ENCODE measurements around the gene TNNI3K. TPM values are rescaled to one million over a fixed set of nuclear protein-coding genes. Genes with fewer than 3 reads are reported as not detected.

TNNI3K gene
- polyA plus RNA-seq, 1 of the 3 experiments (the other 2 are of a cell fraction) = 0.31 TPM

DNA sequence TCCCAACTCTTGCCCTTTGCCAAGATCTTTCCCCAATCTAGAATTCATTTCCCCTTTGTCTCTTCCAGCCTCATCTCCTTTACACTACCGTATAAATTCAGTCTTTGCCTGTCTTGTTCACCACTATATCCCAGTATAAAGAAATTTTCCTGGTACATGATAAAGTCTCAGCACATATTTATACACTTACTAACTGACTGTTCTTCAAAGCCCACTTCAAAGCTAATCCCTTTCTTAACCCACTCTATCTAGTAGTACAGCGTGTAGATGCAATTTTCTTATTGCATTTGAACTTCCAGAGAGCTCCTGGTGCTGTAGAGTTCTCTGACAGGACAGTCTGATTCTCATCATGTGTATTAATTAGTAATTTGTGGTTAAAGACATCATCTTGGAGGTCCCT lies 199.1 kb downstream of the TNNI3K start:
- no peak for DNase-seq
- no peaks in the 10 kb centered on the region for H4K20me1 ChIP-seq (ENCODE audit: insufficient read depth)
- 40% methylated on average over 2 of the region's 2 CpGs for WGBS (ENCODE audit: low lambda C conversion rate)
- no peaks in the 10 kb centered on the region for H3F3A ChIP-seq (replicated peaks; ENCODE audit: insufficient read depth)
- TF ChIP-seq NRF1 (IDR thresholded peaks at IDR 0.05; ENCODE audit: low read depth, low read length) = no peak
- TF ChIP-seq TCF12 (IDR thresholded peaks at IDR 0.05) = no peak
- no peak for TF ChIP-seq ELF1 (IDR thresholded peaks at IDR 0.05)
- TF ChIP-seq FOXM1 (IDR thresholded peaks at IDR 0.05; ENCODE audit: low read depth) = no peak
- TF ChIP-seq, protein P1, sequence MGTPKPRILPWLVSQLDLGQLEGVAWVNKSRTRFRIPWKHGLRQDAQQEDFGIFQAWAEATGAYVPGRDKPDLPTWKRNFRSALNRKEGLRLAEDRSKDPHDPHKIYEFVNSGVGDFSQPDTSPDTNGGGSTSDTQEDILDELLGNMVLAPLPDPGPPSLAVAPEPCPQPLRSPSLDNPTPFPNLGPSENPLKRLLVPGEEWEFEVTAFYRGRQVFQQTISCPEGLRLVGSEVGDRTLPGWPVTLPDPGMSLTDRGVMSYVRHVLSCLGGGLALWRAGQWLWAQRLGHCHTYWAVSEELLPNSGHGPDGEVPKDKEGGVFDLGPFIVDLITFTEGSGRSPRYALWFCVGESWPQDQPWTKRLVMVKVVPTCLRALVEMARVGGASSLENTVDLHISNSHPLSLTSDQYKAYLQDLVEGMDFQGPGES (IDR thresholded peaks at IDR 0.05; ENCODE audit: low read depth, low read length) = no peak
- no peak for TF ChIP-seq MEF2A (IDR thresholded peaks at IDR 0.05; ENCODE audit: borderline replicate concordance, low read depth)
- TF ChIP-seq YY1 (IDR thresholded peaks at IDR 0.05; ENCODE audit: low read depth) = no peak
- TF ChIP-seq MXI1 (IDR thresholded peaks at IDR 0.05; ENCODE audit: low read depth, low read length) = no peak
- no peak for TF ChIP-seq USF2 (IDR thresholded peaks at IDR 0.05; ENCODE audit: borderline replicate concordance, low read depth, low read length)
- TF ChIP-seq RAD21 (IDR thresholded peaks at IDR 0.05; ENCODE audit: low read length) = no peak
- TF ChIP-seq RFX5 (IDR thresholded peaks at IDR 0.05; ENCODE audit: low read length) = no peak
- TF ChIP-seq, protein P2, sequence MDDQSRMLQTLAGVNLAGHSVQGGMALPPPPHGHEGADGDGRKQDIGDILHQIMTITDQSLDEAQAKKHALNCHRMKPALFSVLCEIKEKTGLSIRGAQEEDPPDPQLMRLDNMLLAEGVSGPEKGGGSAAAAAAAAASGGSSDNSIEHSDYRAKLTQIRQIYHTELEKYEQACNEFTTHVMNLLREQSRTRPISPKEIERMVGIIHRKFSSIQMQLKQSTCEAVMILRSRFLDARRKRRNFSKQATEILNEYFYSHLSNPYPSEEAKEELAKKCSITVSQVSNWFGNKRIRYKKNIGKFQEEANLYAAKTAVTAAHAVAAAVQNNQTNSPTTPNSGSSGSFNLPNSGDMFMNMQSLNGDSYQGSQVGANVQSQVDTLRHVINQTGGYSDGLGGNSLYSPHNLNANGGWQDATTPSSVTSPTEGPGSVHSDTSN (IDR thresholded peaks at IDR 0.05) = no peak
- no peak for TF ChIP-seq MAX (IDR thresholded peaks at IDR 0.05; ENCODE audit: low read depth)
- TF ChIP-seq, protein P3, sequence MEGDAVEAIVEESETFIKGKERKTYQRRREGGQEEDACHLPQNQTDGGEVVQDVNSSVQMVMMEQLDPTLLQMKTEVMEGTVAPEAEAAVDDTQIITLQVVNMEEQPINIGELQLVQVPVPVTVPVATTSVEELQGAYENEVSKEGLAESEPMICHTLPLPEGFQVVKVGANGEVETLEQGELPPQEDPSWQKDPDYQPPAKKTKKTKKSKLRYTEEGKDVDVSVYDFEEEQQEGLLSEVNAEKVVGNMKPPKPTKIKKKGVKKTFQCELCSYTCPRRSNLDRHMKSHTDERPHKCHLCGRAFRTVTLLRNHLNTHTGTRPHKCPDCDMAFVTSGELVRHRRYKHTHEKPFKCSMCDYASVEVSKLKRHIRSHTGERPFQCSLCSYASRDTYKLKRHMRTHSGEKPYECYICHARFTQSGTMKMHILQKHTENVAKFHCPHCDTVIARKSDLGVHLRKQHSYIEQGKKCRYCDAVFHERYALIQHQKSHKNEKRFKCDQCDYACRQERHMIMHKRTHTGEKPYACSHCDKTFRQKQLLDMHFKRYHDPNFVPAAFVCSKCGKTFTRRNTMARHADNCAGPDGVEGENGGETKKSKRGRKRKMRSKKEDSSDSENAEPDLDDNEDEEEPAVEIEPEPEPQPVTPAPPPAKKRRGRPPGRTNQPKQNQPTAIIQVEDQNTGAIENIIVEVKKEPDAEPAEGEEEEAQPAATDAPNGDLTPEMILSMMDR (IDR thresholded peaks at IDR 0.05) = no peak
- no peak for TF ChIP-seq ZBTB33 (IDR thresholded peaks at IDR 0.05; ENCODE audit: borderline replicate concordance, low read depth)
- TF ChIP-seq TEAD4 (IDR thresholded peaks at IDR 0.05; ENCODE audit: borderline replicate concordance, insufficient read depth) = no peak
- no peak for TF ChIP-seq FOSL2 (IDR thresholded peaks at IDR 0.05; ENCODE audit: borderline replicate concordance, low read depth)
- no peak for TF ChIP-seq GATA2 (CRISPR knock-in tag; IDR thresholded peaks at IDR 0.05)
- TF ChIP-seq GABPA (IDR thresholded peaks at IDR 0.05; ENCODE audit: low read depth) = no peak
- TF ChIP-seq FOXJ3 (CRISPR knock-in tag; IDR thresholded peaks at IDR 0.05) = no peak
- no peaks in the 10 kb centered on the region for H3K27me3 ChIP-seq (ENCODE audit: insufficient read depth)
- H3K27ac ChIP-seq (ENCODE audit: low read depth in 2 of 2, low read length in 1 of 2) = no peak overlapping the region
- POLR2A ChIA-PET = no interaction called here
- no peaks in the 10 kb centered on the region for H3K9me2 ChIP-seq
- H3K79me2 ChIP-seq (ENCODE audit: insufficient read depth) = no peaks in the 10 kb centered on the region
- H3K4me1 ChIP-seq (ENCODE audit: control insufficient read depth in 1 of 2, insufficient read depth in 2 of 2, low read depth in 1 of 2, low read length in 1 of 2) = peaks cover 0 to 6% of the 10 kb centered on the region in 2 experiments; a peak in 2 of 4 replicates
- no peak overlapping the region for H3K9ac ChIP-seq
- no peak overlapping the region for H2AFZ ChIP-seq (ENCODE audit: low read depth)
- no peaks in the 10 kb centered on the region for H3K9me3 ChIP-seq
- no peaks in the 10 kb centered on the region for H3K36me3 ChIP-seq (replicated peaks in 1 of 2; ENCODE audit: control insufficient read depth in 1 of 2, insufficient read depth in 2 of 2, low read length in 1 of 2)
- H3K4me3 ChIP-seq (ENCODE audit: low read depth in 2 of 2, low read length in 1 of 2) = no peak overlapping the region
- CTCF ChIA-PET = no interaction called here
- no peak overlapping the region for H3K4me2 ChIP-seq

Data from SK-N-SH (cell line).